Osteocyte (in vitro differentiated cells): ENCODE measurements around the gene DPYD. TPM values are rescaled to one million over a fixed set of nuclear protein-coding genes. Genes with fewer than 3 reads are reported as not detected.

Experiments
- DNase-seq: peaks from one replicate; pipeline ENCODE4 v3.0.0; 2021; ENCODE audit warnings: mixed read lengths; ENCODE audit not compliant: unreplicated experiment; ENCODE audit errors: extremely low spot score
- H3K27ac Mint-ChIP-seq: one replicate; pipeline ENCODE4 v1.8.0; 2021; ENCODE audit warnings: mild to moderate bottlenecking, mixed read lengths; ENCODE audit not compliant: unreplicated experiment
- H3K27me3 Mint-ChIP-seq: one replicate; pipeline ENCODE4 v1.8.0; 2021; ENCODE audit warnings: mixed read lengths; ENCODE audit not compliant: unreplicated experiment
- H3K36me3 Mint-ChIP-seq: one replicate; pipeline ENCODE4 v1.8.0; 2021; ENCODE audit warnings: mixed read lengths; ENCODE audit not compliant: unreplicated experiment
- H3K4me1 Mint-ChIP-seq: one replicate; pipeline ENCODE4 v1.8.0; 2021; ENCODE audit warnings: mixed read lengths; ENCODE audit not compliant: unreplicated experiment
- H3K4me3 Mint-ChIP-seq: one replicate; pipeline ENCODE4 v1.8.0; 2021; ENCODE audit warnings: mild to moderate bottlenecking, moderate library complexity, mixed read lengths; ENCODE audit not compliant: unreplicated experiment
- H3K9me3 Mint-ChIP-seq: one replicate; pipeline ENCODE4 v1.8.0; 2021; ENCODE audit warnings: mixed read lengths; ENCODE audit not compliant: unreplicated experiment
- CTCF ChIP-seq: fragments of 200-600 bp; sonication (generic); IDR thresholded peaks from 2 replicates; pipeline ENCODE4 v1.5.0; 2021; ENCODE audit warnings: antibody characterized with exemption, mild to moderate bottlenecking, moderate library complexity
- total RNA-seq: library from RNA; stranded (reverse); gene quantifications from 2 replicates; pipeline ENCODE4 v1.2.1, GENCODE V29; 2021

Gene DPYD
- total RNA-seq, 1 donor from 2014 or later = 44.0 TPM

- H3K4me1 Mint-ChIP-seq = no peaks in the 10 kb centered on the region
- H3K27me3 Mint-ChIP-seq = no peaks in the 10 kb centered on the region
- TF ChIP-seq CTCF = no peak
- peaks cover 4% of the 10 kb centered on the region for H3K9me3 Mint-ChIP-seq
- H3K4me3 Mint-ChIP-seq = no peak overlapping the region
- no peak for DNase-seq
- no peak overlapping the region for H3K27ac Mint-ChIP-seq
- peaks cover 20% of the 10 kb centered on the region for H3K36me3 Mint-ChIP-seq
Measured at GRCh38 chr1:97506368-97506767, 414.5 kb downstream of the DPYD start.

- Mint-ChIP-seq H3K4me3 (no peak overlapping the region), H3K9me3 (peaks cover 4% of the 10 kb centered on the region), H3K36me3 (peaks cover 20% of the 10 kb centered on the region), H3K27ac (no peak overlapping the region), H3K27me3 (no peaks in the 10 kb centered on the region), H3K4me1 (no peaks in the 10 kb centered on the region)
- no peak for TF ChIP-seq CTCF
- DNase-seq = no peak
Measured at GRCh38 chr1:97505816-97506215, 415.0 kb downstream of the DPYD start.

GRCh38 chr1:97505289-97505688, 415.5 kb downstream of the DPYD start:
- no peak for TF ChIP-seq CTCF
- Mint-ChIP-seq H3K27me3 (no peaks in the 10 kb centered on the region), H3K36me3 (peaks cover 20% of the 10 kb centered on the region), H3K9me3 (peaks cover 4% of the 10 kb centered on the region), H3K4me3 (no peak overlapping the region), H3K27ac (no peak overlapping the region), H3K4me1 (no peaks in the 10 kb centered on the region)
- DNase-seq = no peak

GRCh38 chr1:97502360-97502759, 418.5 kb downstream of the DPYD start:
- Mint-ChIP-seq H3K27me3 (no peaks in the 10 kb centered on the region), H3K4me3 (no peak overlapping the region), H3K36me3 (peaks cover 6% of the 10 kb centered on the region), H3K4me1 (no peaks in the 10 kb centered on the region), H3K9me3 (no peaks in the 10 kb centered on the region), H3K27ac (no peak overlapping the region)
- DNase-seq = no peak
- TF ChIP-seq CTCF = no peak

GRCh38 chr1:97501628-97502027, 419.2 kb downstream of the DPYD start:
- Mint-ChIP-seq H3K4me3 (no peak overlapping the region), H3K36me3 (peaks cover 6% of the 10 kb centered on the region), H3K27ac (no peak overlapping the region), H3K4me1 (no peaks in the 10 kb centered on the region), H3K9me3 (no peaks in the 10 kb centered on the region), H3K27me3 (no peaks in the 10 kb centered on the region)
- DNase-seq = no peak
- TF ChIP-seq CTCF = no peak
